ENCODE results near the gene ACP7.

Gene ACP7

DNA sequence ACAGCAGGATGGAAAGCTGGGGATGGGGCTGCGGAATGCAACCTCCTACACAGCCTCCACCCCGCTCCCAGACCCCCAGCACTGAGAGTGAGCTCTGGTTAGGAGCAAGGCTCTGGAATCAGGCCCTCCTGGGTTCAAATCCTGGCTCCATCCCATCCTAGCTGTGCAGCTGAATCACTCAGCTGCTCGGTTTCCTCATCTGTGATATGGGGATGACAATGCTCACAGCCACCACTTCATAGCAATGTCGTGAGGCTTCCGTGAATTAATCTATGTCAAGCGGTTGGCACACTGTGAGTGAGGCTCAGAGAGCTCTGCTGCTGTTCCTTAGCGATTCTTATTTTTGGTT is 538 bp downstream of the ACP7 start:
- TF ChIP-seq ZFP3 (CRISPR knock-in tag; IDR thresholded peaks at IDR 0.05) (no peak), RARB (CRISPR knock-in tag; IDR thresholded peaks at IDR 0.05) (no peak), TCF4 (CRISPR knock-in tag; IDR thresholded peaks at IDR 0.05; ENCODE audit: borderline replicate concordance) (no peak), OSR1 (CRISPR knock-in tag; IDR thresholded peaks at IDR 0.05) (no peak), PATZ1 (CRISPR knock-in tag; IDR thresholded peaks at IDR 0.05; ENCODE audit: borderline replicate concordance) (no peak), ZFP30 (CRISPR knock-in tag; IDR thresholded peaks at IDR 0.05) (no peak), GLIS3 (CRISPR knock-in tag; IDR thresholded peaks at IDR 0.05) (no peak), ZC3H10 (CRISPR knock-in tag; IDR thresholded peaks at IDR 0.05) (no peak), ZNF70 (CRISPR knock-in tag; IDR thresholded peaks at IDR 0.05) (no peak), CSDC2 (CRISPR knock-in tag; IDR thresholded peaks at IDR 0.05) (no peak), CSRNP3 (CRISPR knock-in tag; IDR thresholded peaks at IDR 0.05) (no peak), POU6F1 (CRISPR knock-in tag; IDR thresholded peaks at IDR 0.05; ENCODE audit: borderline replicate concordance, low read depth) (no peak), BACH2 (CRISPR knock-in tag; IDR thresholded peaks at IDR 0.05; ENCODE audit: borderline replicate concordance) (no peak), ARNTL (CRISPR knock-in tag; IDR thresholded peaks at IDR 0.05; ENCODE audit: borderline replicate concordance, low read depth) (no peak), CREB5 (CRISPR knock-in tag; IDR thresholded peaks at IDR 0.05; ENCODE audit: low read depth) (no peak), ISL1 (CRISPR knock-in tag; IDR thresholded peaks at IDR 0.05) (no peak)
- ATAC-seq, result no peak; the same call in 1 of the 3 replicates

DNA sequence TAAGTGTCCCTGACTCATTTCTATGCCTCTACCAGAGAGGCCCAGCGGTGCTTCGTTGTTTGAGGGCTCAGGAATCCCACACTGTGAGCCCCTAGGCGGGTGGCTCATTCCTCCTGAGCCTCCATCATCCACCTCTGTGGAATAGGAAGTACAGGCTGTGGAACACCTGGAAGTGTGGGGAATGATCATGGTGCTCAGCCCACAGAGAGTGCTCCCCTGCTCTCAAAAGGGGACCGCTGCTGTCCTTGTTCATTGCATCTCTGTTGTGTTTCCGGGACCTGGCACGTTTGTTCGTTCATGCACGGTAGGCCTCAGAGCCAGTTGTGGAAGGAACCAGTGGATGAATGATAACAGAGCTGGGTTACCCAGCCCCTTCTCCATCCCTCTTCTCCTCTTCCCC is 1.2 kb downstream of the ACP7 start:
- TF ChIP-seq ISL1 (CRISPR knock-in tag; IDR thresholded peaks at IDR 0.05) (no peak), ESRRG (CRISPR knock-in tag; IDR thresholded peaks at IDR 0.05) (no peak), ZNF565 (CRISPR knock-in tag; conservative IDR thresholded peaks at IDR 0.05; ENCODE audit: low read depth) (no peak), CREB5 (CRISPR knock-in tag; IDR thresholded peaks at IDR 0.05; ENCODE audit: low read depth) (no peak), TSHZ2 (CRISPR knock-in tag; IDR thresholded peaks at IDR 0.05) (no peak), TOX (CRISPR knock-in tag; IDR thresholded peaks at IDR 0.05; ENCODE audit: borderline replicate concordance) (no peak), BACH2 (CRISPR knock-in tag; IDR thresholded peaks at IDR 0.05; ENCODE audit: borderline replicate concordance) (no peak), POU6F1 (CRISPR knock-in tag; IDR thresholded peaks at IDR 0.05; ENCODE audit: borderline replicate concordance, low read depth) (no peak), RARB (CRISPR knock-in tag; IDR thresholded peaks at IDR 0.05) (no peak), ZC3H10 (CRISPR knock-in tag; IDR thresholded peaks at IDR 0.05) (no peak), CSDC2 (CRISPR knock-in tag; IDR thresholded peaks at IDR 0.05) (no peak), ZFP3 (CRISPR knock-in tag; IDR thresholded peaks at IDR 0.05) (no peak)
- no peak for ATAC-seq
